Measurements from ENCODE around the gene TRMT61A.

TRMT61A gene

GRCh38 chr14:103520269-103520656 is 8.7 kb upstream of the TRMT61A start:
- TF ChIP-seq CTCF (conservative IDR thresholded peaks at IDR 0.05; ENCODE audit: low read depth, low read length) = no peak
- no peak overlapping the region for H3K4me3 ChIP-seq (ENCODE audit: low read depth, low read length)
- no peak for DNase-seq (ENCODE audit: low read depth)

- TF ChIP-seq CTCF (conservative IDR thresholded peaks at IDR 0.05; ENCODE audit: low read depth, low read length) = peak; percentile 43
- peak overlapping the region; percentile 44 for H3K4me3 ChIP-seq (ENCODE audit: low read depth, low read length)
- peak; percentile 71 for DNase-seq (ENCODE audit: low read depth)
These were observed 8.1 kb upstream of the TRMT61A start for GRCh38 chr14:103520657-103521437.

GRCh38 chr14:103521438-103521950 is 7.5 kb upstream of the TRMT61A start:
- no peak for DNase-seq (ENCODE audit: low read depth)
- peak overlapping the region; percentile 44 for H3K4me3 ChIP-seq (ENCODE audit: low read depth, low read length)
- no peak for TF ChIP-seq CTCF (conservative IDR thresholded peaks at IDR 0.05; ENCODE audit: low read depth, low read length)

- no peak for DNase-seq (ENCODE audit: low read depth)
- TF ChIP-seq CTCF (conservative IDR thresholded peaks at IDR 0.05; ENCODE audit: low read depth, low read length) = no peak
- peak overlapping the region; percentile 44 for H3K4me3 ChIP-seq (ENCODE audit: low read depth, low read length)
These were observed 6.9 kb upstream of the TRMT61A start for GRCh38 chr14:103521951-103522563.

GRCh38 chr14:103522649-103523574 is 6.1 kb upstream of the TRMT61A start, which contains the start of gene CKB:
CKB (minus strand) TSS chr14:103522830; CDS start chr14:103522493, 337 bp downstream.
- no peak for TF ChIP-seq CTCF (conservative IDR thresholded peaks at IDR 0.05; ENCODE audit: low read depth, low read length)

GRCh38 chr14:103523575-103523954 is 5.4 kb upstream of the TRMT61A start:
- no peak for DNase-seq (ENCODE audit: low read depth)
- TF ChIP-seq CTCF (conservative IDR thresholded peaks at IDR 0.05; ENCODE audit: low read depth, low read length) = no peak
- no peak overlapping the region for H3K4me3 ChIP-seq (ENCODE audit: low read depth, low read length)

More at GRCh38 chr14:103522649-103523574, 6.1 kb upstream of the TRMT61A start, which contains the start of gene CKB:
- peak within 1 kb of the TSS; percentile 44 for H3K4me3 ChIP-seq (ENCODE audit: low read depth, low read length)
- DNase-seq (ENCODE audit: low read depth) = peak; percentile 63
